Calu3 (cell line): ENCODE results near the gene CHSY3. TPM values are rescaled to one million over a fixed set of nuclear protein-coding genes. Genes with fewer than 3 reads are reported as not detected.

ENCODE experiments used
- BruUV-seq: library from RNA; stranded (reverse); fragments of 400-500 nt; replicated peaks from 2 replicates; lab custom pipeline; 2021; lab: Mats Ljungman, UMichigan
- CTCF ChIA-PET: fragments of 300-600 bp; sonication (Branson Sonifier 250); formaldehyde crosslinking; loops from one replicate; lab custom pipeline; 2022; ENCODE audit warnings: antibody characterized with exemption; lab: Charles Lee
- DNase-seq: peaks from one replicate; pipeline ENCODE4 v3.0.0; 2022
- H3K27ac Mint-ChIP-seq: one replicate; pipeline ENCODE4 v1.8.0; 2022; ENCODE audit warnings: mixed read lengths; ENCODE audit not compliant: unreplicated experiment
- H3K27me3 Mint-ChIP-seq: one replicate; pipeline ENCODE4 v1.8.0; 2022; ENCODE audit warnings: mixed read lengths; ENCODE audit not compliant: unreplicated experiment
- H3K36me3 Mint-ChIP-seq: one replicate; pipeline ENCODE4 v1.8.0; 2022; ENCODE audit warnings: mild to moderate bottlenecking, moderate library complexity, mixed read lengths; ENCODE audit not compliant: insufficient read depth, unreplicated experiment
- H3K4me1 Mint-ChIP-seq: one replicate; pipeline ENCODE4 v1.8.0; 2022; ENCODE audit warnings: mild to moderate bottlenecking, low read depth, mixed read lengths; ENCODE audit not compliant: unreplicated experiment
- H3K4me3 Mint-ChIP-seq: one replicate; pipeline ENCODE4 v1.8.0; 2022; ENCODE audit warnings: mild to moderate bottlenecking, low read depth, moderate library complexity, mixed read lengths; ENCODE audit not compliant: unreplicated experiment
- H3K9me3 Mint-ChIP-seq: one replicate; pipeline ENCODE4 v1.8.0; 2022; ENCODE audit warnings: low read depth, mixed read lengths; ENCODE audit not compliant: unreplicated experiment
- CTCF ChIP-seq: fragments of 200-600 bp; IDR thresholded peaks from one replicate; pipeline ENCODE4 v1.8.0; 2022; ENCODE audit warnings: antibody characterized with exemption; ENCODE audit not compliant: unreplicated experiment
- intact Hi-C: fragments of 100-400 bp; cut with micrococcal nuclease; formaldehyde crosslinking; loops from one replicate; pipeline ENCODE4 v1.10.0; 2022; ENCODE audit not compliant: unreplicated experiment
- total RNA-seq: library from RNA; stranded (reverse); gene quantifications from 2 replicates; pipeline ENCODE4 v1.2.3, GENCODE V29; 2022

The CHSY3 gene
- total RNA-seq, 1 experiment from 2014 or later, result 1.5 TPM

- no peak for DNase-seq
- CTCF ChIA-PET, result no interaction called here
- H3K36me3 Mint-ChIP-seq, result no peaks in the 10 kb centered on the region
- no peaks in the 10 kb centered on the region for H3K4me1 Mint-ChIP-seq
- H3K27ac Mint-ChIP-seq, result no peak overlapping the region
- BruUV-seq, result no TSS peak
- H3K9me3 Mint-ChIP-seq, result no peaks in the 10 kb centered on the region
- TF ChIP-seq CTCF, result no peak
- intact Hi-C loops, result no loop called here
- no peak overlapping the region for H3K4me3 Mint-ChIP-seq
- H3K27me3 Mint-ChIP-seq, result no peaks in the 10 kb centered on the region
These were observed 170.6 kb downstream of the CHSY3 start for GRCh38 chr5:130074820-130075219.

- Mint-ChIP-seq H3K36me3 (no peaks in the 10 kb centered on the region), H3K27ac (no peak overlapping the region), H3K4me1 (no peaks in the 10 kb centered on the region), H3K27me3 (no peaks in the 10 kb centered on the region), H3K4me3 (no peak overlapping the region), H3K9me3 (no peaks in the 10 kb centered on the region)
- no peak for DNase-seq
- no TSS peak for BruUV-seq
- CTCF ChIA-PET, result no interaction called here
- intact Hi-C loops, result no loop called here
- no peak for TF ChIP-seq CTCF
These were observed 172.7 kb downstream of the CHSY3 start for GRCh38 chr5:130077007-130077406.

- CTCF ChIA-PET, result no interaction called here
- intact Hi-C loops, result no loop called here
- BruUV-seq, result no TSS peak
- H3K27me3 Mint-ChIP-seq, result no peaks in the 10 kb centered on the region
- H3K4me3 Mint-ChIP-seq, result no peak overlapping the region
- no peak for TF ChIP-seq CTCF
- no peaks in the 10 kb centered on the region for H3K36me3 Mint-ChIP-seq
- DNase-seq, result no peak
- H3K9me3 Mint-ChIP-seq, result no peaks in the 10 kb centered on the region
- no peak overlapping the region for H3K27ac Mint-ChIP-seq
- no peaks in the 10 kb centered on the region for H3K4me1 Mint-ChIP-seq
These were observed 174.4 kb downstream of the CHSY3 start for GRCh38 chr5:130078661-130079060.

- CTCF ChIA-PET, result interaction anchor here (0.6 kb wide), 1 partner anchor 79 kb away, joined by 3 read pairs; no protein-coding TSS in a partner anchor
- no TSS peak for BruUV-seq
- TF ChIP-seq CTCF, result no peak
- intact Hi-C loops, result no loop called here
- Mint-ChIP-seq H3K4me3 (no peak overlapping the region), H3K36me3 (no peaks in the 10 kb centered on the region), H3K27ac (no peak overlapping the region), H3K9me3 (peaks cover 4% of the 10 kb centered on the region), H3K27me3 (no peaks in the 10 kb centered on the region), H3K4me1 (no peaks in the 10 kb centered on the region)
- no peak for DNase-seq
These were observed 186.5 kb downstream of the CHSY3 start for GRCh38 chr5:130090569-130091270.
